ENCODE results near the gene ALDH3A1. TPM values are rescaled to one million over a fixed set of nuclear protein-coding genes. Genes with fewer than 3 reads are reported as not detected.

ALDH3A1 gene
- total and polyA plus RNA-seq, 9 of the 15 experiments (the other 6 are each of a cell fraction or from before 2014, with no cell fraction given) = not detected

DNA sequence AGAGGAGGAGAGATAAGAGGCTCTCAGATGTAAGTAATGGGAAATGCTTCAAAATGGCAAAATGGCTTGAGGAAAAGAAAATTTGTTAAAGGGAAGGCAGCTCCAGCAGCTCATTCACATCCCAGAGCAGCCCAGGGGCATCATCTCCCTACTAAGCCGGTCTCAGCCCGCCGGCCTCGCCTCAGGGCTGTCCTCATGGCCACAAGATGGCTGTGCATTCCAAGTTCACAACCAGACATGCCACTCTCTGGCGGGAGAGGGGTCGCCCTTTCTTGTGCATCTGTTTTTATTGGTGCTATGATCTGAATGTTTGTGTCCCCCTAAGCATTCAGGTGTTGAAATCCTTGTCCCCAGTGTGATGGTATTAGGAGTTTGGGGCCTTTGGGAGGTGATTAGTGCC lies 18.2 kb downstream of the ALDH3A1 start:
- ChIA-PET CTCF (ENCODE audit: low intra/inter-chr PET ratio) (no interaction called here), POLR2A (no interaction called here)
- no peak for TF ChIP-seq POLR3A (IDR thresholded peaks at IDR 0.05; ENCODE audit: borderline replicate concordance, extremely low read depth, insufficient read depth, insufficient read length)
- TF ChIP-seq, protein P1, sequence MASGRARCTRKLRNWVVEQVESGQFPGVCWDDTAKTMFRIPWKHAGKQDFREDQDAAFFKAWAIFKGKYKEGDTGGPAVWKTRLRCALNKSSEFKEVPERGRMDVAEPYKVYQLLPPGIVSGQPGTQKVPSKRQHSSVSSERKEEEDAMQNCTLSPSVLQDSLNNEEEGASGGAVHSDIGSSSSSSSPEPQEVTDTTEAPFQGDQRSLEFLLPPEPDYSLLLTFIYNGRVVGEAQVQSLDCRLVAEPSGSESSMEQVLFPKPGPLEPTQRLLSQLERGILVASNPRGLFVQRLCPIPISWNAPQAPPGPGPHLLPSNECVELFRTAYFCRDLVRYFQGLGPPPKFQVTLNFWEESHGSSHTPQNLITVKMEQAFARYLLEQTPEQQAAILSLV (tag; IDR thresholded peaks at IDR 0.05) = no peak
- DNase-seq (ENCODE audit: extremely low read depth in 1 of 4, low spot score in 3 of 4) (no peak), FAIRE-seq (no peak), ATAC-seq (no peak)
- no peaks in the 10 kb centered on the region for H4K20me1 ChIP-seq (replicated peaks; ENCODE audit: control insufficient read depth, insufficient read depth, low read length)
- no peak overlapping the region for H3K4me3 ChIP-seq
- in situ Hi-C loops (cut with MboI) (no loop called here), intact Hi-C loops (cut with micrococcal nuclease) (no loop called here)
- 0% methylated on average over 4 of the region's 6 CpGs for WGBS (ENCODE audit: insufficient coverage, low coverage, missing lambda C conversion rate)
- H3K79me2 ChIP-seq (ENCODE audit: control insufficient read depth, insufficient read depth, low read length) = no peaks in the 10 kb centered on the region
- no TSS peak for BruUV-seq (replicated peaks)
- no peaks in the 10 kb centered on the region for H3K9me1 ChIP-seq (ENCODE audit: control insufficient read depth, insufficient read depth, low read length)
- no peak overlapping the region for H3K9ac ChIP-seq (ENCODE audit: insufficient read depth in 1 of 2, low read depth in 2 of 2, low read length in 2 of 2)
- no peaks in the 10 kb centered on the region for H3K36me3 ChIP-seq (ENCODE audit: control insufficient read depth, insufficient read depth, low read length)
- H2AFZ ChIP-seq (ENCODE audit: low read depth, low read length) = no peak overlapping the region
- no peak overlapping the region for H3K4me2 ChIP-seq (ENCODE audit: insufficient read depth, low read length)
- H3K27ac ChIP-seq (ENCODE audit: extremely low read depth, low read depth, low read length) = no peak overlapping the region
- H3K4me1 ChIP-seq (replicated peaks in 1 of 2; ENCODE audit: control insufficient read depth in 2 of 2, insufficient read depth in 2 of 2, low read length in 2 of 2) = no peaks in the 10 kb centered on the region; a peak in 1 of 5 replicates
- peaks cover 0 to 15% of the 10 kb centered on the region in 2 experiments; a peak in 2 of 5 replicates for H3K27me3 ChIP-seq (ENCODE audit: control insufficient read depth in 2 of 2, insufficient read depth in 2 of 2, low read length in 2 of 2)
- H3K9me3 ChIP-seq (replicated peaks; ENCODE audit: control insufficient read depth, insufficient read depth, low read depth, low read length) = no peaks in the 10 kb centered on the region

DNA sequence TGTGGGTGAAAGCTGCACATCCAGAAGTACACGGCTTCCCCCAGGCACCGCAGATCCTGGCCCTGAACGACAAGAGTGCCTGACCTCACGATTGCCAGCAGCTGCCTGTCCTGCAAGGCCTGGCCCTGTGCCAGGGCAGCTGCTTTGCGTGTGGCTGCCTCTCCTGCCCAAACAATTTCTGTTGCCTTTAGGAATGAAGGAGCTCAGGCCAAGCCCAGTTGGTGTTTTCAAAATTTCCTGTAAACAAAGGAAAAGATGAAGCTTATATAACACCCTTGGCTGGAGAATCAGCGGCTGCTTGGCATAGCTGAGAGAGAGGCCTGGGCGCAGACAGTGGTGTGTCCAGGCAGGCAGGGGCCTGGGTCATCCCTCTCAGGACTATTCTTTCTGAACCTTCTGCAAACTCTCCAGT lies 20.0 kb downstream of the ALDH3A1 start:
- POLR2A ChIA-PET = no interaction called here
- FAIRE-seq (no peak), ATAC-seq (no peak), DNase-seq (ENCODE audit: extremely low read depth in 1 of 4, low spot score in 3 of 4) (no peak)
- Histone ChIP-seq H3K79me2 (ENCODE audit: control insufficient read depth, insufficient read depth, low read length) (no peaks in the 10 kb centered on the region), H3K27ac (ENCODE audit: extremely low read depth, low read depth, low read length) (no peak overlapping the region), H3K9ac (ENCODE audit: insufficient read depth in 1 of 2, low read depth in 2 of 2, low read length in 2 of 2) (no peak overlapping the region), H4K20me1 (replicated peaks; ENCODE audit: control insufficient read depth, insufficient read depth, low read length) (no peaks in the 10 kb centered on the region), H3K4me3 (no peak overlapping the region), H3K4me2 (ENCODE audit: insufficient read depth, low read length) (no peak overlapping the region), H3K9me3 (replicated peaks; ENCODE audit: control insufficient read depth, insufficient read depth, low read depth, low read length) (no peaks in the 10 kb centered on the region), H2AFZ (ENCODE audit: low read depth, low read length) (no peak overlapping the region), H3K27me3 (ENCODE audit: control insufficient read depth in 2 of 2, insufficient read depth in 2 of 2, low read length in 2 of 2) (peaks cover 0 to 26% of the 10 kb centered on the region in 2 experiments; a peak in 2 of 5 replicates), H3K36me3 (ENCODE audit: control insufficient read depth, insufficient read depth, low read length) (no peaks in the 10 kb centered on the region), H3K4me1 (replicated peaks in 1 of 2; ENCODE audit: control insufficient read depth in 2 of 2, insufficient read depth in 2 of 2, low read length in 2 of 2) (peaks cover 0 to 4% of the 10 kb centered on the region in 2 experiments; a peak in 2 of 5 replicates), H3K9me1 (ENCODE audit: control insufficient read depth, insufficient read depth, low read length) (no peaks in the 10 kb centered on the region)
- intact Hi-C loops (cut with micrococcal nuclease) (no loop called here), in situ Hi-C loops (cut with MboI) (no loop called here)
- 0% methylated on average over 6 of the region's 7 CpGs for WGBS (ENCODE audit: insufficient coverage, low coverage, missing lambda C conversion rate)
- BruUV-seq (replicated peaks) = no TSS peak
- CTCF ChIA-PET (ENCODE audit: low intra/inter-chr PET ratio) = no interaction called here
- TF ChIP-seq NFIC (IDR thresholded peaks at IDR 0.05) (peak; percentile 74), CXXC5 (CRISPR knock-in tag; IDR thresholded peaks at IDR 0.05) (no peak)
- TF ChIP-seq, protein P2, sequence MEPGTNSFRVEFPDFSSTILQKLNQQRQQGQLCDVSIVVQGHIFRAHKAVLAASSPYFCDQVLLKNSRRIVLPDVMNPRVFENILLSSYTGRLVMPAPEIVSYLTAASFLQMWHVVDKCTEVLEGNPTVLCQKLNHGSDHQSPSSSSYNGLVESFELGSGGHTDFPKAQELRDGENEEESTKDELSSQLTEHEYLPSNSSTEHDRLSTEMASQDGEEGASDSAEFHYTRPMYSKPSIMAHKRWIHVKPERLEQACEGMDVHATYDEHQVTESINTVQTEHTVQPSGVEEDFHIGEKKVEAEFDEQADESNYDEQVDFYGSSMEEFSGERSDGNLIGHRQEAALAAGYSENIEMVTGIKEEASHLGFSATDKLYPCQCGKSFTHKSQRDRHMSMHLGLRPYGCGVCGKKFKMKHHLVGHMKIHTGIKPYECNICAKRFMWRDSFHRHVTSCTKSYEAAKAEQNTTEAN (CRISPR knock-in tag; IDR thresholded peaks at IDR 0.05) = no peak

Data from K562 (cell line).